Liver (tissue), 9 donors: ENCODE measurements around the gene ZNF48. TPM values are rescaled to one million over a fixed set of nuclear protein-coding genes. Genes with fewer than 3 reads are reported as not detected.

Source experiments
- DNase-seq: peaks from one replicate; pipeline ENCODE4 v3.0.0-alpha.2; 2017; ENCODE audit warnings: low spot score
- H3K27ac ChIP-seq, 2 donors: one replicate each; pipeline ENCODE4 v1.7.0; 2013; ENCODE audit warnings: inconsistent platforms in 2 of 2, low read length in 2 of 2, control low read depth in 1 of 2, low read depth in 1 of 2, mild to moderate bottlenecking in 1 of 2
- H3K27me3 ChIP-seq, 4 donors: one replicate each; pipeline versions ENCODE4 v1.6.1 to v1.7.0; 2013; ENCODE audit warnings: low read length in 3 of 4, inconsistent platforms in 1 of 4, mild to moderate bottlenecking in 1 of 4, moderate library complexity in 1 of 4; ENCODE audit not compliant: control insufficient read depth in 4 of 4, insufficient read depth in 4 of 4
- H3K36me3 ChIP-seq, 4 donors: one replicate each; pipeline versions ENCODE4 v1.6.1 to v1.7.0; 2013; ENCODE audit warnings: low read length in 3 of 4, mild to moderate bottlenecking in 3 of 4, low read depth in 1 of 4, moderate library complexity in 1 of 4; ENCODE audit not compliant: control insufficient read depth in 4 of 4, insufficient read depth in 3 of 4
- H3K4me1 ChIP-seq, 4 donors: one replicate each; pipeline versions ENCODE4 v1.6.1 to v1.7.0; 2013; ENCODE audit warnings: low read length in 3 of 4, mild to moderate bottlenecking in 3 of 4, moderate library complexity in 1 of 4; ENCODE audit not compliant: control insufficient read depth in 4 of 4, insufficient read depth in 4 of 4
- H3K4me3 ChIP-seq, 3 donors: one replicate each; pipeline versions ENCODE4 v1.6.1 to v1.7.0; 2013; ENCODE audit warnings: low read length in 3 of 3, control low read depth in 1 of 3, low read depth in 1 of 3, mild to moderate bottlenecking in 1 of 3
- H3K9ac ChIP-seq, 2 donors: one replicate each; pipeline ENCODE4 v1.7.0; 2013; ENCODE audit warnings: low read length in 2 of 2, mild to moderate bottlenecking in 2 of 2, moderate library complexity in 2 of 2, control low read depth in 1 of 2, low read depth in 1 of 2
- H3K9me3 ChIP-seq, 4 donors: one replicate each; pipeline versions ENCODE4 v1.6.1 to v1.7.0; 2013; ENCODE audit warnings: low read length in 3 of 4; ENCODE audit not compliant: control insufficient read depth in 4 of 4
- CTCF ChIP-seq: fragments of 150-350 bp; IDR thresholded peaks from 2 replicates; pipeline ENCODE4 v1.5.1; 2017; ENCODE audit warnings: improper control_type of control experiment, low read depth, low read length; ENCODE audit not compliant: missing input control
- FOXA1 ChIP-seq: IDR thresholded peaks from 2 replicates; pipeline ENCODE4 v1.6.1; 2016; ENCODE audit warnings: antibody characterized with exemption
- FOXA2 ChIP-seq: IDR thresholded peaks from 2 replicates; pipeline ENCODE4 v1.6.1; 2016; ENCODE audit warnings: antibody characterized with exemption
- GABPA ChIP-seq, 2 donors: IDR thresholded peaks in 1 of 2; conservative IDR thresholded peaks in 1 of 2; 2 replicates each; pipeline ENCODE4 v1.6.1; 2016; ENCODE audit warnings: antibody characterized with exemption in 2 of 2, mild to moderate bottlenecking in 1 of 2, moderate library complexity in 1 of 2
- HNF4A ChIP-seq, 2 donors: conservative IDR thresholded peaks; 2 replicates each; pipeline ENCODE4 v1.6.1; 2016; ENCODE audit warnings: antibody characterized with exemption in 2 of 2, mild to moderate bottlenecking in 2 of 2
- HNF4G ChIP-seq: IDR thresholded peaks from 2 replicates; pipeline ENCODE4 v1.6.1; 2016; ENCODE audit warnings: antibody characterized with exemption
- JUND ChIP-seq, 2 donors: IDR thresholded peaks; 2 replicates each; pipeline ENCODE4 v1.6.1; 2016; ENCODE audit warnings: antibody characterized with exemption in 2 of 2
- MAX ChIP-seq: IDR thresholded peaks from 2 replicates; pipeline ENCODE4 v1.6.1; 2016; ENCODE audit warnings: antibody characterized with exemption
- RAD21 ChIP-seq, 2 donors: IDR thresholded peaks; 2 replicates each; pipeline ENCODE4 v1.6.1; 2016; ENCODE audit warnings: antibody characterized with exemption in 2 of 2, mild to moderate bottlenecking in 2 of 2
- RXRA ChIP-seq, 2 donors: IDR thresholded peaks; 2 replicates each; pipeline ENCODE4 v1.6.1; 2017 to 2018; ENCODE audit warnings: antibody characterized with exemption in 2 of 2, mild to moderate bottlenecking in 1 of 2
- SP1 ChIP-seq: IDR thresholded peaks from 2 replicates; pipeline ENCODE4 v1.6.1; 2018; ENCODE audit warnings: antibody characterized with exemption, mild to moderate bottlenecking
- TAF1 ChIP-seq: conservative IDR thresholded peaks from 2 replicates; pipeline ENCODE4 v1.6.1; 2016; ENCODE audit warnings: antibody characterized with exemption, mild to moderate bottlenecking
- YY1 ChIP-seq: IDR thresholded peaks from 2 replicates; pipeline ENCODE4 v1.6.1; 2016; ENCODE audit warnings: antibody characterized with exemption, mild to moderate bottlenecking
- ZBTB33 ChIP-seq: IDR thresholded peaks from 2 replicates; pipeline ENCODE4 v1.6.1; 2016; ENCODE audit warnings: antibody characterized with exemption
- WGBS: extraction: QIAGEN DNeasy Blood & Tissue Kit; methylation state at CpG from one replicate; pipeline ENCODE4 v1.1.7; 2013; 5-methylcytosine and 5-hydroxymethylcytosine counted together
- polyA plus RNA-seq, 2 donors: library from polyadenylated mRNA; stranded (reverse) in 1 of 2; unstranded in 1 of 2; fragments of 200-250 nt in 1 of 2; fragments of >200 nt in 1 of 2; fragmentation: Nextera tagmentation in 1 of 2; extraction: Ambion mirVana in 1 of 2; gene quantifications; one replicate each; pipeline versions ENCODE4 v1.2.1 to v1.2.3, GENCODE V29; 2013 to 2015
- total RNA-seq, 2 donors: library from RNA; depleted of rRNA; stranded (reverse); fragments of >200 nt; gene quantifications; one replicate each; pipeline ENCODE4 v1.2.3, GENCODE V29; 2014
- TF ChIP-seq, protein P1 (sequence below): IDR thresholded peaks from 2 replicates; pipeline ENCODE4 v1.6.1; 2016; ENCODE audit warnings: antibody characterized with exemption, mild to moderate bottlenecking
- TF ChIP-seq, protein P2 (sequence below): IDR thresholded peaks from 2 replicates; pipeline ENCODE4 v1.6.1; 2016; ENCODE audit warnings: antibody characterized with exemption
- donor health status: healthy.
- donor health status: healthy.
- donor health status: healthy.
- donor health status: healthy.
- donor health status: healthy.

ZNF48 gene
- total and polyA plus RNA-seq, 4 donors, result 2.3 to 4.7 (median 3.1) TPM

- Histone ChIP-seq H3K4me3 (no peak overlapping the region), H3K4me1 (peaks cover 8 to 38% (median 30%) of the 10 kb centered on the region in 4 donors), H3K9ac (no peak overlapping the region), H3K27ac (no peak overlapping the region), H3K27me3 (no peaks in the 10 kb centered on the region), H3K9me3 (no peaks in the 10 kb centered on the region), H3K36me3 (peaks cover 4 to 16% (median 15%) of the 10 kb centered on the region in 4 donors)
- TF ChIP-seq GABPA (IDR thresholded peaks at IDR 0.05 in 1 of 2, conservative IDR thresholded peaks at IDR 0.05 in 1 of 2) (no peak), HNF4A (conservative IDR thresholded peaks at IDR 0.05) (no peak), RAD21 (IDR thresholded peaks at IDR 0.05) (no peak), ZBTB33 (no peak), YY1 (no peak)
- TF ChIP-seq, protein P1, sequence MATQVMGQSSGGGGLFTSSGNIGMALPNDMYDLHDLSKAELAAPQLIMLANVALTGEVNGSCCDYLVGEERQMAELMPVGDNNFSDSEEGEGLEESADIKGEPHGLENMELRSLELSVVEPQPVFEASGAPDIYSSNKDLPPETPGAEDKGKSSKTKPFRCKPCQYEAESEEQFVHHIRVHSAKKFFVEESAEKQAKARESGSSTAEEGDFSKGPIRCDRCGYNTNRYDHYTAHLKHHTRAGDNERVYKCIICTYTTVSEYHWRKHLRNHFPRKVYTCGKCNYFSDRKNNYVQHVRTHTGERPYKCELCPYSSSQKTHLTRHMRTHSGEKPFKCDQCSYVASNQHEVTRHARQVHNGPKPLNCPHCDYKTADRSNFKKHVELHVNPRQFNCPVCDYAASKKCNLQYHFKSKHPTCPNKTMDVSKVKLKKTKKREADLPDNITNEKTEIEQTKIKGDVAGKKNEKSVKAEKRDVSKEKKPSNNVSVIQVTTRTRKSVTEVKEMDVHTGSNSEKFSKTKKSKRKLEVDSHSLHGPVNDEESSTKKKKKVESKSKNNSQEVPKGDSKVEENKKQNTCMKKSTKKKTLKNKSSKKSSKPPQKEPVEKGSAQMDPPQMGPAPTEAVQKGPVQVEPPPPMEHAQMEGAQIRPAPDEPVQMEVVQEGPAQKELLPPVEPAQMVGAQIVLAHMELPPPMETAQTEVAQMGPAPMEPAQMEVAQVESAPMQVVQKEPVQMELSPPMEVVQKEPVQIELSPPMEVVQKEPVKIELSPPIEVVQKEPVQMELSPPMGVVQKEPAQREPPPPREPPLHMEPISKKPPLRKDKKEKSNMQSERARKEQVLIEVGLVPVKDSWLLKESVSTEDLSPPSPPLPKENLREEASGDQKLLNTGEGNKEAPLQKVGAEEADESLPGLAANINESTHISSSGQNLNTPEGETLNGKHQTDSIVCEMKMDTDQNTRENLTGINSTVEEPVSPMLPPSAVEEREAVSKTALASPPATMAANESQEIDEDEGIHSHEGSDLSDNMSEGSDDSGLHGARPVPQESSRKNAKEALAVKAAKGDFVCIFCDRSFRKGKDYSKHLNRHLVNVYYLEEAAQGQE, result no peak
- TF ChIP-seq, protein P2, sequence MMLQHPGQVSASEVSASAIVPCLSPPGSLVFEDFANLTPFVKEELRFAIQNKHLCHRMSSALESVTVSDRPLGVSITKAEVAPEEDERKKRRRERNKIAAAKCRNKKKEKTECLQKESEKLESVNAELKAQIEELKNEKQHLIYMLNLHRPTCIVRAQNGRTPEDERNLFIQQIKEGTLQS, result no peak
- DNase-seq, result no peak
- WGBS, result 86% methylated on average over 3 of the region's 3 CpGs
Observed at GRCh38 chr16:30349675-30350074, 45.5 kb upstream of the ZNF48 start.

DNA sequence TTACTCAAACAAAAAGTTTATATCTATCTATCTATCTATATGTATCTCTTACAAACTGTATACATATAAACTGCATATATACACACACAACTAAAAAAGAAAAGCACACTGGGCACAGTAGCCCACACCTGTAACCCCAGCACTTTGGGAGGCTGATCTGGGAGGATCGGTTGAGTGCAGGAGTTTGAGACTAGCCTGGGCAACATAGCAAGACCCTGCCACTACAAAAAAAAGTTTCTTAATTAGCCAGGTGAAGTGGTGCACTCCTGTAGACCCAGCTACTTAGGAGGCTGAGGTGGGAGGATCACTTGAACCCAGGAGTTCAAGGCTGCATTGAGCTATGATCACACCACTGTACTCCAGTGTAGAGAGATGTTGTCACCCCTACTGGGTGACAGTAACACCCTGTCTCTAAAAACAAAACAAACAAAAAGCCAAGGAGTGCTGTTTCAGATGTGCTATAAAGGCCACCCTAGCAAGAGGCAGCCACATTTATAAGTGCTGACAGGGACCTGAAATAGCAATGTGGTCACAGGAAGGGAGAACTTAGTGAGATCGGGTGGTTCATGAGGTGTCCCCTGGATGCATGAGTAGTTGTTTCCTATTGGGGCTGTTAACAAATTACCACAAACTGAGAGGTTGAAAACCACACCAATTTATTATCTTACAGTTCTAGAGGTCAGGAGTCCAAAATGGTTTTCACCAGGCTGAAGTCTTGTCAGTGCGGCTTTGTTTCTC lies 44.9 kb upstream of the ZNF48 start:
- Histone ChIP-seq H3K27ac (no peak overlapping the region), H3K9me3 (no peaks in the 10 kb centered on the region), H3K4me3 (no peak overlapping the region), H3K9ac (no peak overlapping the region), H3K36me3 (peaks cover 0 to 16% (median 14%) of the 10 kb centered on the region in 4 donors), H3K4me1 (peaks cover 8 to 38% (median 30%) of the 10 kb centered on the region in 4 donors), H3K27me3 (no peaks in the 10 kb centered on the region)
- 83% methylated on average over 3 of the region's 3 CpGs for WGBS
- DNase-seq, result no peak
- TF ChIP-seq GABPA (IDR thresholded peaks at IDR 0.05 in 1 of 2, conservative IDR thresholded peaks at IDR 0.05 in 1 of 2) (no peak), RAD21 (IDR thresholded peaks at IDR 0.05) (no peak), MAX (no peak), RXRA (IDR thresholded peaks at IDR 0.05) (no peak), FOXA2 (no peak), YY1 (no peak), ZBTB33 (no peak), TAF1 (no peak), FOXA1 (no peak), JUND (IDR thresholded peaks at IDR 0.05) (no peak), SP1 (no peak), HNF4A (conservative IDR thresholded peaks at IDR 0.05) (no peak), HNF4G (no peak), CTCF (no peak)
- TF ChIP-seq, protein P2, result no peak
- TF ChIP-seq, protein P1, result no peak
